Hematopoietic multipotent progenitor cell (in vitro differentiated cells): ENCODE measurements around the gene RBP3. TPM values are rescaled to one million over a fixed set of nuclear protein-coding genes. Genes with fewer than 3 reads are reported as not detected.

ENCODE experiments used
- DNase-seq, 3 donors: peaks; one replicate each; pipeline ENCODE4 v3.0.0-alpha.2; 2011 to 2015; ENCODE audit warnings: low read depth in 2 of 3, low spot score in 2 of 3
- total RNA-seq: library from RNA; depleted of rRNA; stranded (reverse); fragments of >200 nt; gene quantifications from one replicate; pipeline ENCODE4 v1.2.3, GENCODE V29; 2012

The RBP3 gene
- total RNA-seq, 1 donor = not detected

DNA sequence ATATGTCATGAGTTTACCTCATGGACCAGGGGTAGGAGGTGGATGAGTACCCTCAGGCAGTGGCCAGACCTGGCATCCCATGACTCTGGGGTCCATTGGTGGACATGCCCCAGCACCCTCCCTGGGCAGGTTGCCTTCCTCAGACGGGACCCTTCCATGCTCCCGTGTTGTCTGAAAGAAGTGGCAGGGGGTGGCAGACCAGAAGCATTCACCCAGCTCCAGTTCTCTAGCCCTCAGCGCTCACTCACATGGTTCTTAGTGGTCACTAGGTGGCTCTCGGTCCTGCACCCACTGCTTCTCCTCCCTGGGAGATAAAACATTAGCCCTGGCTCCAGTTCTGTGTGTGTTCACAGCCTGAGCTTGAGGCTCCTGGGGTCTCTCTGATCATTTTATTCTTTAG, 6.0 kb downstream of the RBP3 start:
- DNase-seq = no peak

DNA sequence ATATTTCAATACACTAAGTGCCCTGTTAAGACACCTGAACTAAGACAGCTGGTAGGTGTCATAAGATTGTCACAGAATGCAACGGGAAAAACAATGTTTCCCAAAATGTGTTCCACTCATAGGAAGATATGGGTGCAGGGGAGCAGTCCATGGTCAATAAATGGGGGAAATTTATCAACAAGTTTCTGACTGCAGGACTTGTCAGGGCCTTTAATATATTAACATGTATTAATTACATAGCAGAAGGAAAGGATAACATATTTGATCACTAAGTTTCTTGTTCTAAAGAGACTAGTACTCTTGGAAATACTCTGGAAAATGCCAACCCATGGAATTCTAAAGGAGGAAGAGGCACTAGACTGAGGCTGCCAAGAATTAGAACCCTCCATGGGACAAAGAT, 6.7 kb downstream of the RBP3 start:
- no peak for DNase-seq

GRCh38 chr10:47356708-47357107, 8.5 kb downstream of the RBP3 start:
- no peak for DNase-seq

DNA sequence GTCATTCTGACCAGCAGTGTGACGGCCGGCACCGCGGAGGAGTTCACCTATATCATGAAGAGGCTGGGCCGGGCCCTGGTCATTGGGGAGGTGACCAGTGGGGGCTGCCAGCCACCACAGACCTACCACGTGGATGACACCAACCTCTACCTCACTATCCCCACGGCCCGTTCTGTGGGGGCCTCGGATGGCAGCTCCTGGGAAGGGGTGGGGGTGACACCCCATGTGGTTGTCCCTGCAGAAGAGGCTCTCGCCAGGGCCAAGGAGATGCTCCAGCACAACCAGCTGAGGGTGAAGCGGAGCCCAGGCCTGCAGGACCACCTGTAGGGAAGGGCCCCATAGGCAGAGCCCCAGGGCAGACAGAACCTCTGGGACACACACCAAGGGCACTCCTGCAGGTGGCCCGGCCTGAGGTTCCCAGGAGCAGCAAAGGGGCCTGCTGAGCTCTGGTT, 9.0 kb downstream of the RBP3 start:
- DNase-seq = no peak

GRCh38 chr10:47357911-47358310, 9.7 kb downstream of the RBP3 start:
- DNase-seq = no peak

- DNase-seq = no peak
Measured at GRCh38 chr10:47358457-47358856, 10.3 kb downstream of the RBP3 start.

- no peak for DNase-seq
Measured at GRCh38 chr10:47359101-47359500, 10.9 kb downstream of the RBP3 start.

DNA sequence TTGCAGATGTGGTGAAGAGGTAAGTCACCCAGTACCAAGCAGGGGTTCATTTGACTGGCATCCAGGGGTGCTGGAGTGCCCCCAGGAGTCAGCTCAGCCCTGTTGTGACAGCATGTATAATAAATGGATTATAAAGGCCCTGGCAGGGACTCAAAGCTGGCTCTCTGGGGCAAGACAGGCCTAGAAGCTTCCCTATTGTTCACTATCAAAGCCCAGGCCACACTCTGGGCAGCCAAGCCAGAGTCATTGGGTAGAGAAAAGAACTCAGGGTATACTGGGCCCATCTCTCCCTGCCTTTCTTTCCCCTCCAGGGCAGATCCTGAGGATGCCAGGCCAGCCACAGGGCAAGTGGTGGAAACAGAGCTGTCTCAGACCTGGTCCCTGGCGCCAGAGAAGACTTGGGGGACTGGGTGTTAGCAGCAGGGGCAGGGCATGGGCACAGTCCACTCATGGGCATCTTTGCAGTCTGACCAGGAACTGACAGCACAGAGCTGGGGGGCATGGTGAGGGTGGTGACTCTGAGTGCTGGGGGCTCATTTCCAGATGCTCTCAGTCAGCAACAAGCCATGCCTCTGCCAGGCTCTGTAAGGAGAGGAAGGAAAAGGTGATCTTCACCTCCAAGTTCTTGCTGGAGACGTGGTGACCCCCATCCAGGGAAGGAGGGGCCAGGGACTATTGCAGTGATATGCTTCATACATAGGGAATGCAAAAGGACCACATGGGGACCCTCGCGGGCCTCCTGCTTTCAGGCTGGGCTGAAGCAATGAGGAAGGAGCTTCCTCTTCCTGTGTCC, 11.7 kb downstream of the RBP3 start:
- DNase-seq = no peak

GRCh38 chr10:47360419-47361040, 12.4 kb downstream of the RBP3 start:
- no peak for DNase-seq

DNA sequence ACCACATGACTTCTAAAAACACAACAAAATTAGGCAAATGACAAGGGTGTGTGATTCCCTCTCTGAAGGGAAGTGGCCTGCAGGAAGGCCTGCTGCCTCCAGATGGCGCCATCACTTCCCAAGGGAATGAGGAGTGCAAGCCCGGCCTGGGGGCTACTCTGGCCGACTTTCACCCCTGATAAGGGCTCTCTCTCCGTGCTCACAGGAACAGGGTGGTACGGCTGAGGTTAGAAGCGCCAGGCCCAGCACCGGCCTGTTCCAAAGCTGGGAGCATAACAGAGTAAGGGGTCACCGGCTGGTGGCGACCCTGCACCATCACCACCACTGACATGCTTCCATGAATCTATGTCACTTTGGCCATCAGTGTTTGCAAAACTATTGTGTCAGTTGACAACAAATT, 13.1 kb downstream of the RBP3 start:
- DNase-seq = peak in 2 of 3 donors; percentile 26 to 64

GRCh38 chr10:47362199-47362598, 14.0 kb downstream of the RBP3 start:
- no peak for DNase-seq

- no peak for DNase-seq
Measured at GRCh38 chr10:47363781-47364180, 15.6 kb downstream of the RBP3 start.

- no peak for DNase-seq
Measured at GRCh38 chr10:47364366-47364765, 16.2 kb downstream of the RBP3 start.

DNA sequence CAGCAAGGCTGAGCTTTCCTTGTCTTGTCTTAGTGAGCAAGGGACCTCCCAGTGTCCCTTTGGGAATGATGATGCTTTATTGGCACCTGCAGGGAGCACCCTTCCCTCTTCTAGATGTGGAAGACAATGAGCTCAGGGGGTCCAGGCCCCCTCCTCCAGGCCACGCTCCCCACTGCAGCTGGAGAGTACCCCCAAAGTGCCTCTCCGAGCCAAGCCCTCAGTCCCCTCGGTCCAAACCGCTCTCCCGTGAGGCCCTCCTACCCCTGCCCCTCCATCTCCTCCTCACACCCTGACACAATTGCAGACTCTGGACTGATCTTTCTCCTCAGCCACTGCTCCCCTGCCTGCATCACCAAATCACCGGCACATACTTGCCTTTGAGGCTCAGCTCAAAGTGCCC, 16.7 kb downstream of the RBP3 start:
- DNase-seq = no peak

DNA sequence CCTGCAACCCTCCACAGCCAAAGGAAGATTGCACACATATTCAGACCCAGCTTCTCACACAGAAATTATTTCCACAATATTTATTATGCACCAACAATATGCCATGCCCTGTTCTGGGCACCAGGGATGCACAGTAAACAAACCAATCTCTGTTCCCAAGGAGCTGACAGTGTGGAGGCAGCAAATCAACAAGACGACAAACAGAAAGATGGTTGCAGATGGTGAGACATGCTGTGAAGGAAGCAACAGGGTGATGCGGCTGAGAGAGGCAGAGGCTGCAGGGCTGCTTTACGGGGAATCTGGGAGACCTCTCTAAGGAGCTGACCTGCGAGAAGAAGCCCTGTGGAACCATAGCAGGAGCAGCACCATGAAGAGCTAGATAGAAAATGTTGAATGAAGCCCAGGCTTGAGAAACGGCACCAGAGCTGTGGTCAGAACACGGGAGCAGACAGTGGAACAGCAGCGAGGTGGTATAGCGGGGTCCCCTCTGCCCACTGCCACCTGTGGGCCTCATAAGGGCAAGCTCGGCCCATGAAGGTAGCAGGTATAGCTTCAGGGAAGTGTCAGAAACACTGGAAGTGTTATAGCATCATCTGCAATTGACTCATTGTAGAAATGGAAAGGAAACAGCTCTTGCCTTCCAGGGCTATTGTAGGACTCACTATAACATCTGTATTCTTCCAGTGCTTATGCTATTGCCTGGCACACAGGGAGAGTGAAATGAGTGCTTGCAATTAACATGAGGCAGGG, 17.4 kb downstream of the RBP3 start:
- DNase-seq = no peak

DNA sequence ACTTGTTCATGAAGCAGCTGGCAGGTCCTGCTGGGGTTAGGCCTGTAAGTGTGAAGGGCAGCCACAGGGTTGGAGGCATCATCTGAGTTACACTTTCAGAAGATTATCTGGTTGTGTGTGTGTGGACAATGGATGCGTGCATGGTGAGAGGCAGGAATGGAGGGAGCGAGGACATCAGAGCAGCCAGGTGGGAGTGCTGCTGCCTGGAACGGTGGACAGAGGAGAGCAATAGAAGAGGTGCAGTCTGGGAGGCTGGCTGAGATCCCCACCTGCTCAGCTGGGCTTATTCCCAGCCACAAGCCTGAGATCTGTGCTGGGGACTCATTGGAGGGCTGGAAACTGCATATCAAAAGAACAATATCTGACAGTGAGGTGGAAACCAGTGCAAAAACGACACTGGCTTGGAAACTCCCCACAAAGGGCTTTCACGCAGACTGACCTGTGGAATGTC, 18.0 kb downstream of the RBP3 start:
- DNase-seq = no peak

GRCh38 chr10:47366731-47367460, 18.7 kb downstream of the RBP3 start:
- no peak for DNase-seq

- no peak for DNase-seq
Measured at GRCh38 chr10:47367646-47368045, 19.5 kb downstream of the RBP3 start.

DNA sequence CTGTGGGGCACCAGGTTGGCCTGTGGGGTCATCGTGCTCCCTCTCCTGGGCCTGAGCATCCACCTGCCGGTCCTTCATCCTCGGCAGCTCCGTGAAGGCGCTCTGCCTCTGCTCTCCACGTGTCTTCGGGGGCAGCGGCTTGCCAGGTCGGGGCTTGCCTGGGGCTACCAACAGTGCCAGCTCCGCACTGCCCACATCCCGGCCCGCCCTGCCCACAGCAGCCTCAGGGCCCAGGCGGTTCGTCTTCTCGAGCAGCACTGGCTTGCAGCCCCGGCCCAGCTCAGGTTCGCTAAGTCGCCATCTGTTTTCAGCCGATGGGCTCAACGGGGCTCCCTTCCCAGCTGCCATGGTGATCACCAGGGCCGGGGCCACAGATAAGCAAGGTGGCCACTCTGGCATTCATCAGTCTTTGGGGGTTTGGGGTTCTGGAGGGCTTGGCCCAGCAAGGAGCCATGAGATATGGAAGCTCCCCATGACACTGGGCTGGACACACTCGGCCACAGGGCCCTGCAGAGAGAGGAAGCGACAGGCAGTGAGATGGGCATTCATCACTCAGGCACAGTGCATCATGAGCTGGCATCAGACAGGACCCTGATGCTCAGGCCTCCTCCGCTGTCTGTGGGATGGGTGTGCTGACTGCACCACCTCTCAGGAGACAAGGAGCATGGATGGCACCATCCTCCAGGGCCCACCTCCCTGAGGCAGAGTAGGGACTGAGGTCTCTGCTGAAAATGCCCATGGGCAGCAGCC, 20.4 kb downstream of the RBP3 start:
- no peak for DNase-seq

GRCh38 chr10:47369251-47369894, 21.2 kb downstream of the RBP3 start:
- no peak for DNase-seq
